Mesendoderm (in vitro differentiated cells): ENCODE data around the gene GPR37L1. TPM values are rescaled to one million over a fixed set of nuclear protein-coding genes. Genes with fewer than 3 reads are reported as not detected.

ENCODE experiments used
- small RNA-seq: library from polyadenylated mRNA; stranded (forward); fragments of <200 nt; extraction: miRNeasy Mini kit (QIAGEN cat#:217004); gene quantifications from one replicate; pipeline ENCODE3, GENCODE V24; 2013; ENCODE audit not compliant: insufficient read depth

The GPR37L1 gene

Small RNA genes lying within 50 kb of the gene (small RNA-seq; reads per million reads assigned to genes)
- not detected for gene CRIP1P3
